ENCODE measurements around the gene TEX11.
"Not testable (repeated sequence)": the region's sequence is repeated elsewhere in the genome, so short reads cannot be mapped to it uniquely, and the experiment has no call there.

The TEX11 gene

GRCh38 chrX:70908541-70908940 lies at the start of gene TEX11:
TEX11 (minus strand) TSS chrX:70908711; CDS start chrX:70907789, 922 bp downstream.
- no peak for DNase-seq (ENCODE audit: low read depth in 2 of 2)

DNA sequence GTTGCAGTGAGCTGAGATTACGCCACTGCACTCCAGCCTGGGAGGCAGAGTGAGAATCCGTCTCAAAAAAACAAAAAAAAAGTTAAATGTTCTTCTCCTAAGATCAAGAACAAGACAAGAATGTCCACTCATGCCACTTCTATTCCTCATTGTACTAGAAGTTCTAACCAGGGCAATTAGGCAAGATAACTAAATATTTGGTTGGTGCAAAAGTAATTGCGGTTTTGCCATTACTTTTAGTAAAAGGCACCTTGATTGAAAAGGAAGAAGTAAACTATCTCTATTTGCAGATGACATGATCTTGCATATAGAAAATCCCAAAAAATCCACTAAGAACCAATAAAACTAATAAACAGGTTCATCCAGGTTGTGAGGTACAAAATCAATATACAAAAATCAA lies 46.4 kb upstream of the TEX11 start:
- DNase-seq (ENCODE audit: low read depth in 2 of 2): no peak

DNA sequence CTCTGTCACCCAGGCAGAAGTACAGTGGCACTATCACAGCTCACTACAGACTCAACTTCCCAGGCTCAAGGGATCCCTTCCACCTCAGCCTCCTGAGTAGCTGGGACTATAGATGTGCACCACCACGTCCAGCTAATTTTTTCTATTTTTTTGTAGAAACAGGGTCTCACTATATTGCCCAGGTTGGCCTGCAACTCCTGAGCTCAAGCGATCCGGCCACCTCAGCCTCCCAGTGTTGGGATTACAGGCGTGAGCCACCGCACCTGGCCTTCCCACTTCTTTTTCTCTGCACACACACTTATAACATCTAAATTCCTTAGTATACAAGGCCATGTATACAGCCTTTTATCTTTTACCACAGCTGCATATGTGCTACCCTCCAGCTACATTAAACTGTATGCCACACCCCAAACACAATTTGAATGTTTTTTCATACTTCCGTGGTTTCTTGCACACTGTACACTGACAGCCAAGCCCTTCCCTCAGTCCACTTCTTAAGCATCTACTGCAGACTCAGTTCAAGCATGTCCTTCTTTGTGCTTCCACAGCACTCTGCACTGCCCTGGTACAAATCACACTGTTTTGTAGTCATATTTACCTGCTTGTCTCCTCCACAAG lies 15.9 kb upstream of the TEX11 start:
- DNase-seq (ENCODE audit: low read depth in 2 of 2): no peak

- no peak for DNase-seq (ENCODE audit: low read depth in 2 of 2)
Observed at GRCh38 chrX:70922774-70923473, 14.4 kb upstream of the TEX11 start.

GRCh38 chrX:70921709-70922352 lies 13.3 kb upstream of the TEX11 start:
- no peak for DNase-seq (ENCODE audit: low read depth in 2 of 2)

- DNase-seq (ENCODE audit: low read depth in 2 of 2): no peak
Observed at GRCh38 chrX:70916754-70917153, 8.2 kb upstream of the TEX11 start.

DNA sequence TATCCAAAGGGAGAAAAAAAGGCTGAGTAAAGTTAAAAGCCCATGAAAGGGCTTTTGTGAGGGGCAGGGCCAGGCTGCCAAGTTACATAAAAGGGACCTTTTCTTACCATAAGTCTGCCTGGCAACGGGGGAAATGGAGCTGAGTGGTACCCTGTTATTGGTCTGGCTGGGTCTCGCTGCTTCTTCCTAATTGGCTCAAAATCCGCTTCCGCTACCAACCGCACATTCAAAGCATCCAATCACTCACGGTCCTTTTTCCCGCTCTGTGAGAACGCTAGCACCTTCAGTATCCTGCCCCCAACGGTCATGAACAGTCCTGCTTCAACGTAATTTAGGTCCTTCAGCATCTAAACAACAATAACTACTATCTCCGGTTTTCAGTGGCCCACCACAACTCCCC lies 611 bp downstream of the TEX11 start:
- DNase-seq (ENCODE audit: low read depth in 2 of 2): no peak

DNA sequence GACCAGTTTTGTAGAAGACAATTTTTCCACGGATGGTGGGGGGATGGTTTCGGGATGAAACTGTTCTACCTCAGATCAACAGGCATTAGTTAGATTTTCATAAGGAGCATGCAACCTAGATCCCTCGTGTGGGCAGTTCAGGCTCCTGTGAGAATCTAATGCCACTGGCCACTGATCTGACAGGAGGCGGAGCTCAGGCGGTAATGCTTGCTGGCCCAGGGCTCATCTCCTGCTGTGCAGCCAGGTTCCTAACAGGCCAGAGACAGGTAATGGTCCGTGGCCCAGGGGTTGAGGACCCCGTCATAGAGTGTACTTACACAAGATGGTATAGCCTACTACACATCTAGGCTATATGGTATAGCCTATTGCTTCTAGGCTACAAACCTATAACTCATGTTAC lies 7.0 kb downstream of the TEX11 start:
- DNase-seq (ENCODE audit: low read depth in 2 of 2): no peak

- DNase-seq (ENCODE audit: low read depth in 2 of 2): not testable (repeated sequence)
Observed at GRCh38 chrX:70890441-70890840, 18.1 kb downstream of the TEX11 start.

- DNase-seq (ENCODE audit: low read depth in 2 of 2): no peak
Observed at GRCh38 chrX:70878902-70879301, 29.6 kb downstream of the TEX11 start.

DNA sequence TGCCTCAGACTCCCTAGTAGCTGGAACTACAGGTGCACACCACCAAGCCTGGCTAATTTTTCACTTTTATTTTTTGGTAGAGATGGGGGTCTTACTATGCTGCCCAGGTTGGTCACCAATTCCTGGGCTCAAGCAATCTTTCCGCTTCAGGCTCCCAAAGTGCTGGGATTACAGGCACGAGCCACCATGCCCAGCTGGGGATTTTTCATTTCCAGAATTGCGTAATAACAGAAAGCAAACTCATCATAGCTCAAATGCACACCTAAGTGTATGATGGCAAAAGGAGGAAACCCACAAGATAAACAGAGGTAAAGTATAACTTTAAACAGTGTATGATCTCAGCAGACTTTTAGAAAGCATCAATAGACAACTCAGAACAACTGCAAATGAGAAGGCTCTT lies 56.2 kb downstream of the TEX11 start:
- no peak for DNase-seq (ENCODE audit: low read depth in 2 of 2)

- DNase-seq (ENCODE audit: low read depth in 2 of 2): not testable (repeated sequence)
Observed at GRCh38 chrX:70844081-70844480, 64.4 kb downstream of the TEX11 start.

DNA sequence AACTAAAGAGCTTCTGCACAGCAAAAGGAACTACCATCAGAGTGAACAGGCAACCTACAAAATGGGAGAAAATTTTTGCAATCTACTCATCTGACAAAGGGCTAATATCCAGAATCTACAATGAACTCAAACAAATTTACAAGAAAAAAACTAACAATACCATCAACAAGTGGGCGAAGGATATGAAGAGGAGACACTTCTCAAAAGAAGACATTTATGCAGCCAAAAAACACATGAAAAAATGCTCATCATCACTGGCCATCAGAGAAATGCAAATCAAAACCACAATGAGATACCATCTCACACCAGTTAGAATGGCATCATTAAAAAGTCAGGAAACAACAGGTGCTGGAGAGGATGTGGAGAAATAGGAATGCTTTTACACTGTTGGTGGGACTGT lies 64.9 kb downstream of the TEX11 start:
- not testable (repeated sequence) for DNase-seq (ENCODE audit: low read depth in 2 of 2)

DNA sequence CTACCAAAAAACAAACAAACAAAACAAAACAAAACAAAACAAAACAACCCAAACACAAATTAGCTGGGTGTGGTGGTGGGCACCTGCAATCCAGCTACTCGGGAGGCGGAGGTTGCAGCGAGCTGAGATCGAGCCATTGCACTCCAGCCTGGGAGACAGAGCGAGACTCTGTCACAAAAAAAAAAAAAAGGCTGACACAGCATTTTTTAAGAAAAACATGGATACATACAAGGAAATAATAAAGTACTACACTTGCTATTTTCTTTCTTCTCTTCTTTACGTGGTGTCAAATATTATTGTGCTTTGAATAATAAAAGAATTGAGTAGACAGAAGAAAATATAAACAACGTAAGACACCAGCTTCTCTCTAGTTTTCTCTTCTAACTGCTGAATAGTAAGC lies 73.9 kb downstream of the TEX11 start:
- no peak for DNase-seq (ENCODE audit: low read depth in 2 of 2)

- DNase-seq (ENCODE audit: low read depth in 2 of 2): no peak
Observed at GRCh38 chrX:70826715-70827114, 81.8 kb downstream of the TEX11 start.

GRCh38 chrX:70825366-70825765 lies 83.1 kb downstream of the TEX11 start:
- DNase-seq (ENCODE audit: low read depth in 2 of 2): no peak

- DNase-seq (ENCODE audit: low read depth in 2 of 2): no peak
Observed at GRCh38 chrX:70808942-70809940, 99.3 kb downstream of the TEX11 start.

DNA sequence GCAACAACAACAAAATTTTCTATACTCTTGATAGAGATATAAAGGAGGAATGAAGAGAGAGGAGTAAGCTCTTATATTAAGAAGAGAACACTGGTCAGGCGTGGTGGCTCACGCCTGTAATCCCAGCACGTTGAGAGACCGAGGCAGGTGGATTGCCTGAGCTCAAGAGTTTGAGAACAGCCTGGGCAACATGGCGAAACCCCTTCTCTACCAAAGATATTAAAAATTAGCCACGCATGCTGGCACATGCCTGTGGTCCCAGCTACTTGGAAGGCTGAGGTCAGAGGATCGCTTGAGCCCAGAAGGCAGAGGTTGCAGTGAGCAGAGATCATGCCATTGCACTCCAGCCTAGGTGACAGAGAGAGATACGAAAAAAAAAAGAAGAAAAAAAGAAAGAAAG lies 102.4 kb downstream of the TEX11 start:
- no peak for DNase-seq (ENCODE audit: low read depth in 2 of 2)

- not testable (repeated sequence) for DNase-seq (ENCODE audit: low read depth in 2 of 2)
Observed at GRCh38 chrX:70796742-70797141, 111.8 kb downstream of the TEX11 start.

GRCh38 chrX:70774223-70774622 lies 134.3 kb downstream of the TEX11 start:
- no peak for DNase-seq (ENCODE audit: low read depth in 2 of 2)

GRCh38 chrX:70769659-70770227 lies 138.8 kb downstream of the TEX11 start:
- DNase-seq (ENCODE audit: low read depth in 2 of 2): no peak

DNA sequence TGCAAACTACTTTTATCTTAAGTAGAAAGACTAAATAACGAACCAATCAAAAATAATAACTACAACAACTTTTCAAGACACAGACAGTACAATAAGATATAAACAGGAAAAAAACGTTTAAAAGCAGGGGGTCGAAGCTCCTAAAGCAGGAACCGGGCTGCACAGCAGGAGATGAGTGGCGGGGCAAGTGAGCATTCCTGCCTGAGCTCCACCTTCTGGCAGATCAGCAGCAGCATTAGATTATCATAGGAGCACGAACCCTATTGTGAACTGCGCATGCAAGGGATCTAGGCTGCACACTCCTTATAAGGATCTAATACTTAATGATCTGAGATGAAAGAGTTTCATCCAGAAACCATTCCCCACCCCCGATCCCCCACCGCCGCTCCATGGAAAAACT lies 146.2 kb downstream of the TEX11 start:
- no peak for DNase-seq (ENCODE audit: low read depth in 2 of 2)

Data from stimulated activated CD4-positive, alpha-beta T cell treated with anti-CD3 and anti-CD28 coated beads, Interleukin-1b, Interleukin-23, amount 100 ng/mL, for 1 hour (primary cell).